SK-N-SH (cell line): ENCODE measurements around the gene ENHO. TPM values are rescaled to one million over a fixed set of nuclear protein-coding genes. Genes with fewer than 3 reads are reported as not detected.

Experiments
- CTCF ChIA-PET: fragments of 300-600, 350-600 bp; formaldehyde crosslinking; extraction: SDS; loops from one replicate; lab custom pipeline; 2021; lab: Yijun Ruan, JAX
- POLR2A ChIA-PET: fragments of 350-600 bp; sonication (Branson Sonifier 250); formaldehyde crosslinking; extraction: SDS; loops from one replicate; lab custom pipeline; 2020; ENCODE audit warnings: antibody characterized with exemption, inconsistent platforms; lab: Yijun Ruan, JAX
- DNase-seq: peaks from one replicate; pipeline ENCODE4 v3.0.0; 2012
- H2AFZ ChIP-seq: fragments of 200-600 bp; sonication (generic); 2 replicates; pipeline ENCODE4 v1.8.1; 2016; ENCODE audit warnings: antibody characterized with exemption, mild to moderate bottlenecking, low read depth
- H3F3A ChIP-seq: fragments of 200-600 bp; sonication (generic); replicated peaks from 2 replicates; pipeline ENCODE3; 2016; ENCODE audit warnings: antibody characterized with exemption, mild to moderate bottlenecking; ENCODE audit not compliant: insufficient read depth
- H3K27ac ChIP-seq, 2 experiments: fragments of 200-500 bp in 1 of 2; fragments of 200-600 bp in 1 of 2; sonication (Bioruptor generic) in 1 of 2; sonication (generic), shearing (Covaris generic) in 1 of 2; 2 replicates each; pipeline versions ENCODE4 v1.5.1 to v1.6.1; 2014 to 2016; ENCODE audit warnings: low read depth in 2 of 2, inconsistent platforms in 1 of 2, low read length in 1 of 2, mild to moderate bottlenecking in 1 of 2, mixed read lengths in 1 of 2
- H3K27me3 ChIP-seq: fragments of 200-600 bp; sonication (generic), shearing (Covaris generic); 2 replicates; pipeline ENCODE4 v1.6.1; 2016; ENCODE audit warnings: mixed run types; ENCODE audit not compliant: insufficient read depth
- H3K36me3 ChIP-seq, 2 experiments: fragments of 200-500 bp in 1 of 2; fragments of 200-600 bp in 1 of 2; sonication (Bioruptor generic) in 1 of 2; sonication (generic) in 1 of 2; replicated peaks in 1 of 2; 2 replicates each; pipeline versions ENCODE3 to v1.5.1; 2014 to 2016; ENCODE audit warnings: low read length in 1 of 2, mild to moderate bottlenecking in 1 of 2; ENCODE audit not compliant: insufficient read depth in 2 of 2, control insufficient read depth in 1 of 2
- H3K4me1 ChIP-seq, 2 experiments: fragments of 200-500 bp in 1 of 2; fragments of 200-600 bp in 1 of 2; sonication (Bioruptor generic) in 1 of 2; sonication (generic), shearing (Covaris generic) in 1 of 2; 2 replicates each; pipeline versions ENCODE4 v1.5.1 to v1.6.1; 2014 to 2016; ENCODE audit warnings: low read depth in 1 of 2, low read length in 1 of 2, mixed run types in 1 of 2; ENCODE audit not compliant: insufficient read depth in 2 of 2, control insufficient read depth in 1 of 2
- H3K4me2 ChIP-seq: fragments of 200-600 bp; sonication (generic), shearing (Covaris generic); 2 replicates; pipeline ENCODE4 v1.6.1; 2017; ENCODE audit warnings: mixed run types
- H3K4me3 ChIP-seq, 2 experiments: fragments of 200-500 bp in 1 of 2; fragments of 200-600 bp in 1 of 2; sonication (Bioruptor generic) in 1 of 2; sonication (generic), shearing (Covaris generic) in 1 of 2; 2 replicates each; pipeline versions ENCODE4 v1.5.1 to v1.8.1; 2014 to 2016; ENCODE audit warnings: low read depth in 2 of 2, inconsistent platforms in 1 of 2, low read length in 1 of 2, mild to moderate bottlenecking in 1 of 2, mixed read lengths in 1 of 2, moderate library complexity in 1 of 2
- H3K79me2 ChIP-seq: fragments of 200-600 bp; sonication (generic); 2 replicates; pipeline ENCODE4 v1.8.1; 2017; ENCODE audit warnings: mild to moderate bottlenecking; ENCODE audit not compliant: insufficient read depth
- H3K9ac ChIP-seq: fragments of 200-600 bp; sonication (generic); 2 replicates; pipeline ENCODE4 v1.6.1; 2017; ENCODE audit warnings: mixed run types
- H3K9me2 ChIP-seq: fragments of 200-600 bp; sonication (generic); 2 replicates; pipeline ENCODE4 v1.6.1; 2017; ENCODE audit warnings: mixed run types
- H3K9me3 ChIP-seq: fragments of 200-600 bp; sonication (generic); 2 replicates; pipeline ENCODE4 v1.6.1; 2017; ENCODE audit warnings: mixed run types, mild to moderate bottlenecking, moderate library complexity
- H4K20me1 ChIP-seq: fragments of 200-600 bp; sonication (generic); 2 replicates; pipeline ENCODE4 v1.6.1; 2017; ENCODE audit warnings: mild to moderate bottlenecking, mixed run types; ENCODE audit not compliant: insufficient read depth
- CHD2 ChIP-seq: fragments of 150-350 bp; IDR thresholded peaks from 2 replicates; pipeline ENCODE4 v1.6.1; 2018; ENCODE audit warnings: low read length; ENCODE audit not compliant: partially characterized antibody
- EP300 ChIP-seq, 2 experiments: IDR thresholded peaks; 2 replicates each; pipeline versions ENCODE4 v1.4.0 to v1.6.1; 2012; ENCODE audit warnings: borderline replicate concordance in 1 of 2, low read depth in 1 of 2, low read length in 1 of 2
- EZH2phosphoT487 ChIP-seq: fragments of 200-600 bp; sonication (generic); IDR thresholded peaks from 2 replicates; pipeline ENCODE4 v1.6.1; 2017; ENCODE audit warnings: low read depth, mixed run types, mild to moderate bottlenecking, antibody characterized with exemption, moderate library complexity, borderline replicate concordance
- FOXM1 ChIP-seq: IDR thresholded peaks from 2 replicates; pipeline ENCODE4 v1.4.0; 2012; ENCODE audit warnings: low read depth, mild to moderate bottlenecking
- GABPA ChIP-seq: IDR thresholded peaks from 2 replicates; pipeline ENCODE4 v1.4.0; 2012; ENCODE audit warnings: low read depth, mild to moderate bottlenecking
- GATA2 ChIP-seq: sonication (generic); formaldehyde crosslinking; IDR thresholded peaks from 2 replicates; pipeline ENCODE4 v1.5.0; 2020; ENCODE audit warnings: mild to moderate bottlenecking, missing genetic modification reagents
- IRF3 ChIP-seq: fragments of 150-350 bp; IDR thresholded peaks from 2 replicates; pipeline ENCODE4 v1.6.1; 2016; ENCODE audit warnings: mild to moderate bottlenecking, low read depth, low read length
- JUND ChIP-seq: IDR thresholded peaks from 2 replicates; pipeline ENCODE4 v1.4.0; 2012
- MEF2A ChIP-seq: IDR thresholded peaks from 2 replicates; pipeline ENCODE4 v1.4.0; 2012; ENCODE audit warnings: low read depth, borderline replicate concordance
- MXI1 ChIP-seq: IDR thresholded peaks from 2 replicates; pipeline ENCODE4 v1.6.1; 2012; ENCODE audit warnings: mild to moderate bottlenecking, low read depth, low read length, improper control_type of control experiment
- NRF1 ChIP-seq: IDR thresholded peaks from 2 replicates; pipeline ENCODE4 v1.6.1; 2012; ENCODE audit warnings: low read depth, mild to moderate bottlenecking, low read length
- PBX3 ChIP-seq: IDR thresholded peaks from 2 replicates; pipeline ENCODE4; 2012
- POLR2AphosphoS5 ChIP-seq: IDR thresholded peaks from 2 replicates; pipeline ENCODE4 v1.6.1; 2012; ENCODE audit warnings: low read depth, low read length
- RAD21 ChIP-seq: IDR thresholded peaks from 2 replicates; pipeline ENCODE4 v1.6.1; 2012; ENCODE audit warnings: mild to moderate bottlenecking, low read length
- RCOR1 ChIP-seq: fragments of 150-350 bp; IDR thresholded peaks from 2 replicates; pipeline ENCODE4 v1.6.1; 2017; ENCODE audit warnings: antibody characterized with exemption, low read length
- RFX5 ChIP-seq: IDR thresholded peaks from 2 replicates; pipeline ENCODE4 v1.6.1; 2012; ENCODE audit warnings: mild to moderate bottlenecking, improper control_type of control experiment, low read length
- RXRA ChIP-seq: IDR thresholded peaks from 2 replicates; pipeline ENCODE4 v1.4.0; 2012; ENCODE audit warnings: low read depth, mild to moderate bottlenecking, borderline replicate concordance
- SIN3A ChIP-seq: IDR thresholded peaks from 2 replicates; pipeline ENCODE4 v1.6.1; 2012; ENCODE audit warnings: low read depth, mild to moderate bottlenecking, low read length, moderate library complexity, borderline replicate concordance
- SMC3 ChIP-seq: IDR thresholded peaks from 2 replicates; pipeline ENCODE4 v1.6.1; 2012; ENCODE audit warnings: low read depth, low read length, improper control_type of control experiment
- TCF12 ChIP-seq: IDR thresholded peaks from 2 replicates; pipeline ENCODE4 v1.4.0; 2012
- TEAD4 ChIP-seq: IDR thresholded peaks from 2 replicates; pipeline ENCODE4 v1.4.0; 2012; ENCODE audit warnings: mild to moderate bottlenecking, borderline replicate concordance; ENCODE audit not compliant: insufficient read depth
- YY1 ChIP-seq: IDR thresholded peaks from 2 replicates; pipeline ENCODE4 v1.4.0; 2012; ENCODE audit warnings: low read depth, mild to moderate bottlenecking
- WGBS: methylation state at CpG from one replicate; pipeline ENCODE4 v1.1.6; 2017; ENCODE audit warnings: low lambda C conversion rate; 5-methylcytosine and 5-hydroxymethylcytosine counted together
- polyA plus RNA-seq, 3 experiments: library from polyadenylated mRNA; depleted of rRNA; stranded (reverse); fragments of >200 nt; gene quantifications; 2 replicates each; pipeline ENCODE4 v1.2.3, GENCODE V29; 2012
- TF ChIP-seq, protein P1 (sequence below): IDR thresholded peaks from 2 replicates; pipeline ENCODE4 v1.4.0; 2012; ENCODE audit warnings: low read depth, borderline replicate concordance
- TF ChIP-seq, protein P2 (sequence below): fragments of 200-600 bp; sonication (generic); IDR thresholded peaks from 2 replicates; pipeline ENCODE4 v1.6.1; 2017; ENCODE audit warnings: antibody characterized with exemption, mild to moderate bottlenecking, moderate library complexity

Gene ENHO
- polyA plus RNA-seq, 1 of the 3 experiments (the other 2 are of a cell fraction), result 1.5 TPM

DNA sequence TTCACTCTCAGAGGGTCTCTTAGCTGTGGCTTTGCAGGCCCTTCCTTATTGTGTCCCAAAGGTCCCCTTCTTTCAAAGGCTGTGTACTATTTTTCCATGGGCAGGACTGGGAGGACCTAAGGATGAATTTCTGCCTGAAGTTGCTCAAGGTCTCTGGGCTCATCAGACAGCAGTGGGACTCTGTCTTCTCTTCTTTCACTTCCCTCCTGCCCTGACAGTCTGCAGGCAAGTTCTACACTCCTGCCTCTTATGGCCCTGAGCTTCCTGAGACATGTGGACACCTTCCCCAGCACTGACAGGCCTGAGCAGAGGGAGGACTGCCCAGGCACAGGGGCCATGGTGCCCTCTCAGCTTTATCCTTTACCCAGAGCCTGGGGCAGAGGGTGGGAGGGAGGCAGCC lies 14.8 kb downstream of the ENHO start (continued):
- TF ChIP-seq, protein P1, sequence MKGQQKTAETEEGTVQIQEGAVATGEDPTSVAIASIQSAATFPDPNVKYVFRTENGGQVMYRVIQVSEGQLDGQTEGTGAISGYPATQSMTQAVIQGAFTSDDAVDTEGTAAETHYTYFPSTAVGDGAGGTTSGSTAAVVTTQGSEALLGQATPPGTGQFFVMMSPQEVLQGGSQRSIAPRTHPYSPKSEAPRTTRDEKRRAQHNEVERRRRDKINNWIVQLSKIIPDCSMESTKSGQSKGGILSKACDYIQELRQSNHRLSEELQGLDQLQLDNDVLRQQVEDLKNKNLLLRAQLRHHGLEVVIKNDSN, result no peak
- TF ChIP-seq RCOR1 (no peak), MEF2A (no peak)

DNA sequence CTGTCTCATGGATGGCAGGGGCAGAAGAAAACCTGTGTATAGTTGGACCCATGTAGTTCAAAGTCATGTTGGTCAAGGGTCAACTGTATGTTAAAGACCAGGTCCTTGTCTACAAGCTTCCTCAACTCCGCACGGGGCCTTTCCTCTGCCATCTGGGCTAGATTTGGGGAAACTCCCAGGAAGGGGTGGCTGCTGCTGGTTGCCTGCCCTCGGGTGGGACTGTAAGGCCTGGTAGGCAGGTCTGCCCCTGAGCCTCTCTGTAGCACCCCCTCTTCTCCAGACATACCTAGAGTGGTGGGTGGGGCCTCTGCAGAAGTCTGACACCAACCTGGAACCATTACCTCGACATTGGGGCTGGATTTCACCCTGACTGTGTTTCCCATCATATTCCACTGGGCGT lies 15.2 kb downstream of the ENHO start:
- DNase-seq, result no peak
- Histone ChIP-seq H2AFZ (no peak overlapping the region), H3K9ac (no peak overlapping the region), H3K4me2 (no peak overlapping the region), H3K79me2 (no peaks in the 10 kb centered on the region), H3K4me1 (peaks cover 0 to 4% of the 10 kb centered on the region in 2 experiments; a peak in 1 of 4 replicates), H3K27ac (no peak overlapping the region), H3K9me3 (no peaks in the 10 kb centered on the region), H3K9me2 (no peaks in the 10 kb centered on the region), H3F3A (no peaks in the 10 kb centered on the region), H3K27me3 (no peaks in the 10 kb centered on the region; the same call in 1 of the 2 replicates), H4K20me1 (no peaks in the 10 kb centered on the region), H3K4me3 (no peak overlapping the region), H3K36me3 (no peaks in the 10 kb centered on the region)
- TF ChIP-seq SIN3A, result no peak
- TF ChIP-seq EZH2phosphoT487, result no peak
- TF ChIP-seq GABPA, result no peak
- no peak for TF ChIP-seq EP300 (IDR thresholded peaks at IDR 0.05; ENCODE audit: borderline replicate concordance in 1 of 2, low read depth in 1 of 2, low read length in 1 of 2)
- TF ChIP-seq SMC3, result no peak
- no peak for TF ChIP-seq TEAD4
- TF ChIP-seq IRF3, result no peak
- TF ChIP-seq YY1, result no peak
- no peak for TF ChIP-seq RCOR1
- no peak for TF ChIP-seq FOXM1
- no peak for TF ChIP-seq TCF12
- no peak for TF ChIP-seq RAD21
- no peak for TF ChIP-seq MEF2A
- no peak for TF ChIP-seq GATA2
- WGBS, result 52% methylated on average over 4 of the region's 5 CpGs
- ChIA-PET POLR2A (no interaction called here), CTCF (interaction anchor here (1.0 to 9.5 kb wide), 5 partner anchors 40 to 104 kb away, joined by 4 to 114 read pairs (median 11); no protein-coding TSS in a partner anchor)

- Histone ChIP-seq H3K4me1 (peaks cover 0 to 6% of the 10 kb centered on the region in 2 experiments; a peak in 1 of 4 replicates), H3F3A (no peaks in the 10 kb centered on the region), H3K9me2 (no peaks in the 10 kb centered on the region), H3K9ac (no peak overlapping the region), H2AFZ (no peak overlapping the region), H3K27me3 (no peaks in the 10 kb centered on the region; the same call in 1 of the 2 replicates), H3K4me2 (no peak overlapping the region), H3K36me3 (no peaks in the 10 kb centered on the region), H3K27ac (no peak overlapping the region), H3K79me2 (no peaks in the 10 kb centered on the region), H3K9me3 (no peaks in the 10 kb centered on the region), H4K20me1 (no peaks in the 10 kb centered on the region), H3K4me3 (no peak overlapping the region)
- DNase-seq, result no peak
- CTCF ChIA-PET, result interaction anchor here (1.7 to 9.5 kb wide), 6 partner anchors 41 to 103 kb away, joined by 11 to 155 read pairs (median 16); no protein-coding TSS in a partner anchor
- WGBS, result 71% methylated on average over 7 of the region's 7 CpGs
- POLR2A ChIA-PET, result no interaction called here
- TF ChIP-seq YY1 (no peak), RFX5 (no peak), SMC3 (no peak), MXI1 (no peak), NRF1 (no peak), POLR2AphosphoS5 (no peak), CHD2 (no peak), SIN3A (no peak), MEF2A (no peak), PBX3 (no peak), RXRA (no peak), GATA2 (no peak), JUND (no peak)
- TF ChIP-seq, protein P2, sequence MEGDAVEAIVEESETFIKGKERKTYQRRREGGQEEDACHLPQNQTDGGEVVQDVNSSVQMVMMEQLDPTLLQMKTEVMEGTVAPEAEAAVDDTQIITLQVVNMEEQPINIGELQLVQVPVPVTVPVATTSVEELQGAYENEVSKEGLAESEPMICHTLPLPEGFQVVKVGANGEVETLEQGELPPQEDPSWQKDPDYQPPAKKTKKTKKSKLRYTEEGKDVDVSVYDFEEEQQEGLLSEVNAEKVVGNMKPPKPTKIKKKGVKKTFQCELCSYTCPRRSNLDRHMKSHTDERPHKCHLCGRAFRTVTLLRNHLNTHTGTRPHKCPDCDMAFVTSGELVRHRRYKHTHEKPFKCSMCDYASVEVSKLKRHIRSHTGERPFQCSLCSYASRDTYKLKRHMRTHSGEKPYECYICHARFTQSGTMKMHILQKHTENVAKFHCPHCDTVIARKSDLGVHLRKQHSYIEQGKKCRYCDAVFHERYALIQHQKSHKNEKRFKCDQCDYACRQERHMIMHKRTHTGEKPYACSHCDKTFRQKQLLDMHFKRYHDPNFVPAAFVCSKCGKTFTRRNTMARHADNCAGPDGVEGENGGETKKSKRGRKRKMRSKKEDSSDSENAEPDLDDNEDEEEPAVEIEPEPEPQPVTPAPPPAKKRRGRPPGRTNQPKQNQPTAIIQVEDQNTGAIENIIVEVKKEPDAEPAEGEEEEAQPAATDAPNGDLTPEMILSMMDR, result no peak
Measured at GRCh38 chr9:34506623-34507022, 16.2 kb downstream of the ENHO start.
